Panc1 (cell line): ENCODE data around the gene GLB1L3. TPM values are rescaled to one million over a fixed set of nuclear protein-coding genes. Genes with fewer than 3 reads are reported as not detected.

ENCODE experiments used
- ATAC-seq: fragments of 200-7000 bp; cut with Tn5 transposase; 2 replicates; pipeline ENCODE4 v1.9.1; 2020; ENCODE audit warnings: mild to moderate bottlenecking, moderate library complexity
- BruUV-seq: library from RNA; stranded (reverse); fragments of 400-500 nt; replicated peaks from 2 replicates; lab custom pipeline; 2021; lab: Mats Ljungman, UMichigan
- CTCF ChIA-PET: fragments of 300-600 bp; sonication (Branson Sonifier 250); formaldehyde crosslinking; loops from one replicate; lab custom pipeline; 2022; ENCODE audit warnings: antibody characterized with exemption; lab: Charles Lee
- POLR2A ChIA-PET: fragments of 300-600 bp; sonication (Branson Sonifier 250); formaldehyde crosslinking; loops from one replicate; lab custom pipeline; 2022; ENCODE audit warnings: antibody characterized with exemption; lab: Charles Lee
- DNase-seq: peaks from one replicate; pipeline ENCODE4 v3.0.0-alpha.2; 2010; ENCODE audit warnings: low read depth, low spot score
- H3K27ac ChIP-seq: 2 replicates; pipeline ENCODE4 v1.5.1; 2011; ENCODE audit warnings: mild to moderate bottlenecking, low read length, inconsistent platforms
- H3K27me3 ChIP-seq: fragments of 200-500 bp; sonication (Bioruptor generic); 2 replicates; pipeline ENCODE4 v1.6.0; 2014; ENCODE audit warnings: low read length, inconsistent platforms; ENCODE audit not compliant: control insufficient read depth, insufficient read depth
- H3K36me3 ChIP-seq: fragments of 200-500 bp; sonication (Bioruptor generic); 2 replicates; pipeline ENCODE4 v1.5.1; 2014; ENCODE audit warnings: inconsistent platforms, mild to moderate bottlenecking, low read length, moderate library complexity; ENCODE audit not compliant: control insufficient read depth, insufficient read depth
- H3K4me1 ChIP-seq: 2 replicates; pipeline ENCODE4 v1.5.1; 2011; ENCODE audit warnings: inconsistent platforms, mild to moderate bottlenecking, low read length, moderate library complexity; ENCODE audit not compliant: control insufficient read depth, insufficient read depth
- H3K4me3 ChIP-seq, 2 experiments: 2 replicates each; pipeline ENCODE4 v1.5.1; 2011 to 2012; ENCODE audit warnings: low read depth in 2 of 2, low read length in 2 of 2, mild to moderate bottlenecking in 2 of 2, inconsistent platforms in 1 of 2, moderate library complexity in 1 of 2
- H3K9me3 ChIP-seq: fragments of 200-500 bp; sonication (Bioruptor generic); 2 replicates; pipeline ENCODE4 v1.5.1; 2014; ENCODE audit warnings: low read depth, mild to moderate bottlenecking, inconsistent platforms, low read length, moderate library complexity; ENCODE audit not compliant: control insufficient read depth, insufficient read depth
- CTCF ChIP-seq: fragments of 450-650 bp; IDR thresholded peaks from 2 replicates; pipeline ENCODE4 v1.5.1; 2017; ENCODE audit warnings: mild to moderate bottlenecking
- POLR2AphosphoS5 ChIP-seq: IDR thresholded peaks from 2 replicates; pipeline ENCODE4 v1.6.1; 2012; ENCODE audit warnings: mild to moderate bottlenecking, low read depth, low read length, moderate library complexity
- REST ChIP-seq, 2 experiments: IDR thresholded peaks; 2 replicates each; pipeline ENCODE4 v1.6.1; 2011 to 2012; ENCODE audit warnings: low read depth in 2 of 2, control low read depth in 1 of 2, low read length in 1 of 2, mild to moderate bottlenecking in 1 of 2, moderate library complexity in 1 of 2; ENCODE audit not compliant: insufficient read depth in 1 of 2
- SIN3A ChIP-seq: IDR thresholded peaks from 2 replicates; pipeline ENCODE4 v1.6.1; 2012; ENCODE audit warnings: low read depth, mild to moderate bottlenecking, low read length, moderate library complexity, borderline replicate concordance; ENCODE audit not compliant: insufficient read depth
- TCF7L2 ChIP-seq: IDR thresholded peaks from 2 replicates; pipeline ENCODE4 v1.6.1; 2011; ENCODE audit warnings: mild to moderate bottlenecking, low read depth, low read length, inconsistent platforms
- in situ Hi-C: cut with HindIII; loops from 2 replicates; pipeline ENCODE4 v1.10.0; 2016; ENCODE audit warnings: low sequenced_read_pairs, low pct_unique_long_range_greater_than_20kb
- intact Hi-C: fragments of 100-400 bp; cut with micrococcal nuclease; formaldehyde crosslinking; loops from one replicate; pipeline ENCODE4 v1.10.0; 2022; ENCODE audit not compliant: unreplicated experiment
- total RNA-seq: library from RNA; stranded (reverse); gene quantifications from one replicate; pipeline ENCODE4 v1.2.1, GENCODE V29; 2021; ENCODE audit not compliant: unreplicated experiment

Gene GLB1L3
- total RNA-seq, 1 experiment from 2014 or later: not detected

GRCh38 chr11:134363161-134363560 is 87.0 kb downstream of the GLB1L3 start:
- ATAC-seq (no peak), DNase-seq (no peak)
- ChIA-PET POLR2A (no interaction called here), CTCF (no interaction called here)
- intact Hi-C loops: loop anchor here (5.0 kb wide), 2 partner anchors 214 to 504 kb away; no protein-coding TSS in a partner anchor
- Histone ChIP-seq H3K36me3 (no peaks in the 10 kb centered on the region), H3K4me3 (no peak overlapping the region), H3K9me3 (no peaks in the 10 kb centered on the region), H3K4me1 (0 out of 2 replicates have a peak, but pooled peaks cover 4% of the 10 kb centered on the region), H3K27me3 (no peaks in the 10 kb centered on the region), H3K27ac (no peak overlapping the region)
- TF ChIP-seq TCF7L2 (no peak), SIN3A (no peak), CTCF (no peak), POLR2AphosphoS5 (no peak), REST (IDR thresholded peaks at IDR 0.05; ENCODE audit: insufficient read depth in 1 of 2, low read depth in 2 of 2, low read length in 1 of 2) (no peak)
- in situ Hi-C loops: no loop called here
- BruUV-seq: no TSS peak

- no peaks in the 10 kb centered on the region for H3K9me3 ChIP-seq
- in situ Hi-C loops: no loop called here
- no peak overlapping the region for H3K4me3 ChIP-seq
- ChIA-PET POLR2A (no interaction called here), CTCF (no interaction called here)
- DNase-seq: no peak
- 0 out of 2 replicates have a peak, but pooled peaks cover 4% of the 10 kb centered on the region for H3K4me1 ChIP-seq
- BruUV-seq: no TSS peak
- ATAC-seq: no peak
- H3K27ac ChIP-seq: no peak overlapping the region
- H3K36me3 ChIP-seq: no peaks in the 10 kb centered on the region
- TF ChIP-seq POLR2AphosphoS5: no peak
- TF ChIP-seq REST (IDR thresholded peaks at IDR 0.05; ENCODE audit: insufficient read depth in 1 of 2, low read depth in 2 of 2, low read length in 1 of 2): no peak
- no peak for TF ChIP-seq TCF7L2
- no peak for TF ChIP-seq CTCF
- no peak for TF ChIP-seq SIN3A
- intact Hi-C loops: loop anchor here (5.0 kb wide), 2 partner anchors 214 to 504 kb away; no protein-coding TSS in a partner anchor
- H3K27me3 ChIP-seq: no peaks in the 10 kb centered on the region
These were observed 87.4 kb downstream of the GLB1L3 start for GRCh38 chr11:134363592-134363991.
